ENCODE data around the gene UGT1A8.
"Not testable (repeated sequence)": the region's sequence is repeated elsewhere in the genome, so short reads cannot be mapped to it uniquely, and the experiment has no call there.

The UGT1A8 gene

GRCh38 chr2:233747283-233747544 lies 129.8 kb downstream of the UGT1A8 start:
- H3K9me3 Mint-ChIP-seq, result peaks cover 11% of the 10 kb centered on the region
- H3K36me3 Mint-ChIP-seq (ENCODE audit: low read depth), result no peaks in the 10 kb centered on the region
- no peak overlapping the region for H3K4me3 Mint-ChIP-seq
- H3K27ac Mint-ChIP-seq, result no peak overlapping the region
- H3K4me1 Mint-ChIP-seq (ENCODE audit: low read depth), result no peaks in the 10 kb centered on the region
- peaks cover 13% of the 10 kb centered on the region for H3K27me3 Mint-ChIP-seq

GRCh38 chr2:233750689-233751088 lies 133.3 kb downstream of the UGT1A8 start:
- not testable (repeated sequence) for H3K27ac Mint-ChIP-seq; H3K4me1 Mint-ChIP-seq (ENCODE audit: low read depth); H3K36me3 Mint-ChIP-seq (ENCODE audit: low read depth); H3K4me3 Mint-ChIP-seq
- Mint-ChIP-seq H3K9me3 (peaks cover 11% of the 10 kb centered on the region), H3K27me3 (peaks cover 19% of the 10 kb centered on the region)

- not testable (repeated sequence) for H3K4me3 Mint-ChIP-seq; H3K4me1 Mint-ChIP-seq (ENCODE audit: low read depth); H3K36me3 Mint-ChIP-seq (ENCODE audit: low read depth); H3K27ac Mint-ChIP-seq
- H3K27me3 Mint-ChIP-seq, result peaks cover 19% of the 10 kb centered on the region
- peaks cover 11% of the 10 kb centered on the region for H3K9me3 Mint-ChIP-seq
Observed at GRCh38 chr2:233751212-233752009, 134.0 kb downstream of the UGT1A8 start.

DNA sequence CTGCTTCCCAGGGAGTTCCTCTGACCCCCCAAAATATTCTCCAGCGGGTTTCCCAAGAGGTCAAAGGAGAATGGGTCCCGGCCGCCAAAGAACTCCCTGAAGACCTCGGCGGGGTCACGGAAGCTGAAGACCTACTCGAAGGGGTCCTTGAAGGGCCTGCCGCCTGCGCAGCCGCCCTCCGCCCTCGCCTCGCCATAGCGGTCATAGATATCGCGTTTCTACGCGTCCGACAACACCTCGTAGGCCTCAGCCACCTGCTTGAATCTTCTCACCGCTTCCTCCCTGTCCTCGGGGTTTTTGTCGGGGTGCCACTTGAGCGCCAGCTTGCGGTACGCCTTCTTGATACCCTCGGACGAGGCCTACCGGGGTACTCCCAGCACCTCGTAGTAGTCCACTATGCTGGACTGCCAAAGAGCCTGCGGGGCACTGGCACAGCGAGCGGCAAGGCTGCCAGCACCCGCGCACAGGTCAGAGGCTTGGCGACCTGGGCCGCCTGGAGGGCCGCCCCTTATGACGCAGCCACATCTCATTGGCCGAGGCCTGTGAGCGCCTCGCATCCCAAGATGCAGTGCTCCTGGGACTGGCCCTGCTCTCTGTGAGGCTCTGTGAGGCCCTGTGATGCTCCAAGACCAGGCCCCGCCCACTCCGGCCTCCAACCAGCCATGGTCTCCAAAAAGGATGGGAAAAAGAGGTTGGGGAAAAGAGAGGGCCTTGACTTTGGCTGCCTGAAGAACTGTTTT lies 137.6 kb downstream of the UGT1A8 start:
- Mint-ChIP-seq H3K36me3 (ENCODE audit: low read depth) (no peaks in the 10 kb centered on the region), H3K4me1 (ENCODE audit: low read depth) (no peaks in the 10 kb centered on the region), H3K27me3 (peaks cover 6% of the 10 kb centered on the region), H3K4me3 (no peak overlapping the region), H3K27ac (no peak overlapping the region), H3K9me3 (peaks cover 7% of the 10 kb centered on the region)

DNA sequence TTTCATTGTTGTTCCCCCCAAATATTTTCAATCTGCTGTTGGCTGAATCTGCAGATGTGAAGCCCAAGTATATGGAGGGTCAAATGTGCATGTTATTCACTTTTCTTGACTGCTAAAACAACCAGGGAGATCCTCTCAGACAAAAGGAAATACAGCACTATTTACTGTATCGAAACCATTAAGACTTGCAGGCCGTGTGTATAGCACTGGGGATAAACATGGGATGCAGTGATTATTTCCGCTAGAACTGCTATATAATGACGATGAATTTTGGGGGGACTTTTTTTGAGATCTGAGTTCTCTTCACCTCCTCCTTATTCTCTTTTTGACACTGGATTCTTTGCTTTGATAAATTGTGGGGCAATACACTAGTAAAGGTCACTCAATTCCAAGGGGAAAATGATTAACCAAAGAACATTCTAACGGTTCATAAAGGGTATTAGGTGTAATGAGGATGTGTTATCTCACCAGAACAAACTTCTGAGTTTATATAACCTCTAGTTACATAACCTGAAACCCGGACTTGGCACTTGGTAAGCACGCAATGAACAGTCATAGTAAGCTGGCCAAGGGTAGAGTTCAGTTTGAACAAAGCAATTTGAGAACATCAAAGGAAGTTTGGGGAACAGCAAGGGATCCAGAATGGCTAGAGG lies 139.1 kb downstream of the UGT1A8 start:
- H3K4me1 Mint-ChIP-seq (ENCODE audit: low read depth), result no peaks in the 10 kb centered on the region
- H3K27me3 Mint-ChIP-seq, result peaks cover 6% of the 10 kb centered on the region
- H3K27ac Mint-ChIP-seq, result no peak overlapping the region

GRCh38 chr2:233758141-233758540 lies 140.7 kb downstream of the UGT1A8 start:
- Mint-ChIP-seq H3K4me1 (ENCODE audit: low read depth) (no peaks in the 10 kb centered on the region), H3K4me3 (no peak overlapping the region), H3K27ac (no peak overlapping the region), H3K27me3 (peaks cover 4% of the 10 kb centered on the region), H3K36me3 (ENCODE audit: low read depth) (no peaks in the 10 kb centered on the region), H3K9me3 (no peaks in the 10 kb centered on the region)

More for the DNA sequence above, 139.1 kb downstream of the UGT1A8 start:
- no peak overlapping the region for H3K4me3 Mint-ChIP-seq
- no peaks in the 10 kb centered on the region for H3K36me3 Mint-ChIP-seq (ENCODE audit: low read depth)
- peaks cover 2% of the 10 kb centered on the region for H3K9me3 Mint-ChIP-seq

DNA sequence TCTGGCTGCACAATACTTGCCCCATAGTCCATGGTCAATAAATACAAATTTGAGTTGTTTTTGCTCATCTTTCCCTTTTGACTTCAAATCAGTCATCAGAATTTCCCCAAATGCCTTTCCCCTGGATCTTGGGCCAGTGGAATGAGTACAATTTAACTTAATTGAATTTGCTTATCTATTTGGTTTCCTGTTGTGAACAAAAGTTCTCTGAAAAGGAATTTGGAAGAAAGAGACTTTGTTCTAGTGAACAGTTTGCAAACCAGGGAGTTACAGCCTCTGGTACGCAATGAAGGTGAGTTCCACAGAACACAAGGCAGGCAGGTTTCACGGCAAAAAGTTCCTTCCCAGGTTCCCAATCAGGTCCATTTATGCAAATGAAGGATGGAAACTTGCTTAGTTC lies 141.4 kb downstream of the UGT1A8 start:
- Mint-ChIP-seq H3K4me3 (no peak overlapping the region), H3K9me3 (no peaks in the 10 kb centered on the region), H3K36me3 (ENCODE audit: low read depth) (no peaks in the 10 kb centered on the region), H3K4me1 (ENCODE audit: low read depth) (no peaks in the 10 kb centered on the region), H3K27me3 (peaks cover 11% of the 10 kb centered on the region), H3K27ac (no peak overlapping the region)

GRCh38 chr2:233760043-233760442 lies 142.6 kb downstream of the UGT1A8 start, which contains the start of gene UGT1A1:
Gene UGT1A1, plus strand, starts transcription at chr2:233760270. Its CDS starts 18 bp downstream, at chr2:233760288.
- Mint-ChIP-seq H3K4me1 (ENCODE audit: low read depth) (no peaks in the 10 kb centered on the region), H3K27me3 (peaks cover 20% of the 10 kb centered on the region), H3K4me3 (no peak within 1 kb of the TSS), H3K27ac (no peak within 1 kb of the TSS), H3K9me3 (no peaks in the 10 kb centered on the region), H3K36me3 (ENCODE audit: low read depth) (no peaks in the 10 kb centered on the region)

DNA sequence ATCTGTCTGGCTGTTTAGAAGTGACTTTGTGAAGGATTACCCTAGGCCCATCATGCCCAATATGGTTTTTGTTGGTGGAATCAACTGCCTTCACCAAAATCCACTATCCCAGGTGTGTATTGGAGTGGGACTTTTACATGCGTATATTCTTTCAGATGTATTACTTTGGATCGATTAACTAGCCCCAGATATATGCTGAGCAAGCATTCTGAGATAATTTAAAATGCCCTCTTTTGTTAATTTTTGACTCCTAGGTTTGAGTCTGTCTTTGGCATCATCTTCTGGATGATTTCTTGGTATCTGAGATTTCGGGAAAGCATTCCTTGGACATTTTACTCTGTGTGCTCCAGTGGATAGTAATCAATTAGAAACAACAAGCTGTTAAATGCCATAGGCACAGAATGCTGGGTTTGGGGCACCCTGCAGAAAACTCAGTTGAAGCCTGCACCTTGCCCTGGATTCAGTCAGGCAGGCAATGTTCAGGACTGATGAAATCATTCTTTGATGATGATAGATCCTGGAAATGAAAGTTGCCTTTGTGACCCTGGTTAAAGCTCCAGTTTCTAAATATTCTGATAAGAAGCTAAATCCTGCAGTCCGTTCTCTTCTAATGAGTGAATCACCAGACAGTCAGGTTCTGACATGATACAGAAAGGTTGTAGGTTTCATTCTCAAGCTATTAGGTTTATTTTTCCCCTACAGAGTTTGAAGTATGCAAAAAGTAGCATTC lies 143.8 kb downstream of the UGT1A8 start:
- Mint-ChIP-seq H3K27ac (no peak overlapping the region), H3K9me3 (no peaks in the 10 kb centered on the region), H3K36me3 (ENCODE audit: low read depth) (no peaks in the 10 kb centered on the region), H3K4me3 (no peak overlapping the region), H3K27me3 (peaks cover 23% of the 10 kb centered on the region), H3K4me1 (ENCODE audit: low read depth) (no peaks in the 10 kb centered on the region)

GRCh38 chr2:233764264-233764663 lies 146.8 kb downstream of the UGT1A8 start:
- H3K27me3 Mint-ChIP-seq, result peaks cover 34% of the 10 kb centered on the region
- H3K36me3 Mint-ChIP-seq (ENCODE audit: low read depth), result no peaks in the 10 kb centered on the region
- H3K4me1 Mint-ChIP-seq (ENCODE audit: low read depth), result no peaks in the 10 kb centered on the region
- H3K27ac Mint-ChIP-seq, result no peak overlapping the region
- no peak overlapping the region for H3K4me3 Mint-ChIP-seq
- H3K9me3 Mint-ChIP-seq, result no peaks in the 10 kb centered on the region

DNA sequence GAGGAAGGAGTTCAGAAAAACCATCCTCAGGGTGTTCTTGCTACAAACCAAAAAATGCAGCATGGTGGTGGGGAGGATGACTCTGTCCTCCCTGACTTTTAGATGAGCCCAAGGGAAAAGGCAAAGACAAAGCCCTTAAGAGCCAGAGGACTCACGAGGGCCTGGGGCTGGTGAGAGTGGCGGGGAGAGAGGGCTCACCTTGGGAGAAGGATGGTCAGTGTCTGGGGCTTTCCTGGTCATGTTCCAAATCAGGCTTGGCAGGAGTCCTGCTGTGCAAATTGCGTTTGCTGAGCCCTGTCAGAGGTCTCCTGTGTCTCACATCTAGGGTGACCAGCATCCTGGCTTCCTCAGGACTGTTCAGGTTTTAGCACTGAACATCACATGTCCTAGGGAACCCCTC lies 147.3 kb downstream of the UGT1A8 start:
- Mint-ChIP-seq H3K36me3 (ENCODE audit: low read depth) (no peaks in the 10 kb centered on the region), H3K4me1 (ENCODE audit: low read depth) (no peaks in the 10 kb centered on the region), H3K27me3 (peaks cover 36% of the 10 kb centered on the region), H3K9me3 (no peaks in the 10 kb centered on the region), H3K27ac (no peak overlapping the region), H3K4me3 (no peak overlapping the region)

DNA sequence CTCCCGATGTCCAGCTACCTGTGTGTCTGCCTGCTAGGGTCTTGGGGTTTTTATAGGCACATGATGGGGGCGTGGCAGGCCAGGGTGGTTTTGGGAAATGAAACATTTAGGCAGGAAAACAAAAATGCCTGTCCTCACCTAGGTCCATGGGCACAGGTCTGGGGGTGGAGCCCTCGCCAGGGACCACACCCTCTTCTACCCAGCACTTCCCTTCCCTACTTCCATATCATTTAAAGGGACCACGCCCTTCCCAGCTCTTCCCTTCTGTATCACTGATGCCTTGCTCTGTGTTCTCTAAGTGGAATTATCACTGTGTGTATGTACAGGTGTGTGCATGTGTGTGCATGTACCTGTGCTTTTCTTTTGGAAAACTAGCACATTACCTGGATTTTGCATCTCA lies 149.0 kb downstream of the UGT1A8 start:
- Mint-ChIP-seq H3K27ac (no peak overlapping the region), H3K9me3 (no peaks in the 10 kb centered on the region), H3K4me3 (no peak overlapping the region), H3K4me1 (ENCODE audit: low read depth) (no peaks in the 10 kb centered on the region), H3K36me3 (ENCODE audit: low read depth) (no peaks in the 10 kb centered on the region), H3K27me3 (peaks cover 36% of the 10 kb centered on the region)

GRCh38 chr2:233768076-233768475 lies 150.6 kb downstream of the UGT1A8 start:
- Mint-ChIP-seq H3K4me1 (ENCODE audit: low read depth) (no peaks in the 10 kb centered on the region), H3K4me3 (no peak overlapping the region), H3K36me3 (ENCODE audit: low read depth) (no peaks in the 10 kb centered on the region), H3K9me3 (no peaks in the 10 kb centered on the region), H3K27ac (no peak overlapping the region), H3K27me3 (peaks cover 32% of the 10 kb centered on the region)

GRCh38 chr2:233769260-233769659 lies 151.8 kb downstream of the UGT1A8 start:
- peaks cover 20% of the 10 kb centered on the region for H3K27me3 Mint-ChIP-seq
- no peaks in the 10 kb centered on the region for H3K36me3 Mint-ChIP-seq (ENCODE audit: low read depth)
- no peak overlapping the region for H3K27ac Mint-ChIP-seq
- H3K4me3 Mint-ChIP-seq, result no peak overlapping the region
- H3K4me1 Mint-ChIP-seq (ENCODE audit: low read depth), result no peaks in the 10 kb centered on the region
- no peaks in the 10 kb centered on the region for H3K9me3 Mint-ChIP-seq

GRCh38 chr2:233772153-233772552 lies 154.7 kb downstream of the UGT1A8 start:
- peaks cover 18% of the 10 kb centered on the region for H3K27me3 Mint-ChIP-seq
- H3K9me3 Mint-ChIP-seq, result peaks cover 11% of the 10 kb centered on the region
- no peak overlapping the region for H3K27ac Mint-ChIP-seq
- H3K4me1 Mint-ChIP-seq (ENCODE audit: low read depth), result no peaks in the 10 kb centered on the region
- H3K36me3 Mint-ChIP-seq (ENCODE audit: low read depth), result no peaks in the 10 kb centered on the region
- H3K4me3 Mint-ChIP-seq, result no peak overlapping the region

All from stimulated activated naive CD8-positive, alpha-beta T cell treated with anti-CD3 and anti-CD28 coated beads, Interleukin-15, Interleukin-2, amounts not matched to agents 100 ng/mL and 50 ng/mL, for 24 hours (primary cell).